Mucosa of descending colon (tissue), 3 donors: ENCODE measurements around the gene ATP1B1. TPM values are rescaled to one million over a fixed set of nuclear protein-coding genes. Genes with fewer than 3 reads are reported as not detected.
"Not testable (repeated sequence)": the region's sequence is repeated elsewhere in the genome, so short reads cannot be mapped to it uniquely, and the experiment has no call there.

Experiments
- ATAC-seq: fragments of 200-7000 bp; cut with Tn5 transposase; one replicate; pipeline ENCODE4 v1.9.1; 2020; ENCODE audit warnings: mild to moderate bottlenecking, moderate library complexity
- DNase-seq, 3 donors: peaks; one replicate each; pipeline ENCODE4 v3.0.0-alpha.2; 2020
- H3K36me3 ChIP-seq: fragments of 200-600 bp; one replicate; pipeline ENCODE4 v1.8.0; 2021; ENCODE audit warnings: low read depth, mild to moderate bottlenecking
- H3K4me1 ChIP-seq: fragments of 200-600 bp; one replicate; pipeline ENCODE4 v1.8.0; 2021; ENCODE audit warnings: low read depth, mild to moderate bottlenecking
- H3K4me3 ChIP-seq: fragments of 200-600 bp; one replicate; pipeline ENCODE4 v1.8.0; 2021; ENCODE audit warnings: mild to moderate bottlenecking
- H3K9me3 ChIP-seq: fragments of 200-600 bp; one replicate; pipeline ENCODE4 v1.8.0; 2021; ENCODE audit warnings: mild to moderate bottlenecking
- intact Hi-C, 2 donors: fragments of 100-400 bp; cut with DNase I in 1 of 2; cut with micrococcal nuclease in 1 of 2; formaldehyde crosslinking; loops; one replicate each; pipeline versions ENCODE4 v1.11.0 to v1.11.1; 2022; cut with DNase I, micrococcal nuclease
- total RNA-seq, 3 donors: library from RNA; stranded (reverse); fragmentation: NEBNext Ultra II Directional in 2 of 3; extraction: Animal tissue kit (Norgen Biotek cat#: 25700) in 2 of 3; gene quantifications; one replicate each; pipeline versions ENCODE4 v1.2.1 to v1.2.4, GENCODE V29; 2021 to 2023
- TF ChIP-seq, protein P1 (sequence below): fragments of 200-600 bp; IDR thresholded peaks from one replicate; pipeline ENCODE4 v1.8.0; 2022; ENCODE audit warnings: antibody characterized with exemption, mild to moderate bottlenecking
- donor health status: DM: no; HTN: no; CAD: no; lungs with moderate emphysema.
- donor health status: DM: no; HTN: no; CAD: no.
- donor health status: DM: no; HTN: yes; CAD: no.

Gene ATP1B1
- total RNA-seq, 3 donors from 2014 or later = 342 to 860 (median 744) TPM

DNA sequence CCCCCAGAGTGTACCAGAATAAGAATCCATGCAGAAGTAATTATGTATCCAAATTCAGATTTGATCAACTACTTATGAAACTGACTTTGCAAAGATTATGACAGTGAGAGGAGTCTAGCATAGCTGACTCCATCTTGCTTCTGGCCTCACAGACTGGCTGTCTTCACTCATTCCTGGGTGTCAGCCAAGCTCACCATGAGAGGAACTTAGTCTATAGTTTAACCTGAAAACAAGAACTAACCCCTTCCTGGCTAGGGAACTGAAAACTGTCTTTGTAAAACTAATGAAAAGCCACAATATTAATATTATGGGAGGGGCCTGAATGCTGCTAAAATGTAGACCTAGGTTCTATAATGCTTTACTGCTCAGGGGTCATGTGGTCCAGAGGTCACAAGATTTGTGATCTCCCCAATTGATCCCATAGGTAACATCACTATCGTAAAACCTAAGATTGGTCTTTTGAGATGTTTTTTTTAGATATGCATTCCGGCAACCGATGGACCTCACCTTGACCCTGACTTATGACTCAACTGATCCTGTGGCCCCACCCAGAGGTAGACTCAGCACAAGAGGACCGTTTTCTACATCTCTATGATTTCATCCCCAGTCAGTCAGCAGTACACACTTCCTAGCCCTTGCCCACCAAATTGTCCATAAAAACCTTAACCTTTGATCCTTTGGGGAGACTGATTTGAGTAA lies 55.2 kb downstream of the ATP1B1 start:
- no peak for DNase-seq
- Histone ChIP-seq H3K4me1 (peaks cover 6% of the 10 kb centered on the region), H3K36me3 (no peaks in the 10 kb centered on the region), H3K9me3 (no peaks in the 10 kb centered on the region), H3K4me3 (no peak overlapping the region)
- peak; percentile 67 for ATAC-seq
- TF ChIP-seq, protein P1, sequence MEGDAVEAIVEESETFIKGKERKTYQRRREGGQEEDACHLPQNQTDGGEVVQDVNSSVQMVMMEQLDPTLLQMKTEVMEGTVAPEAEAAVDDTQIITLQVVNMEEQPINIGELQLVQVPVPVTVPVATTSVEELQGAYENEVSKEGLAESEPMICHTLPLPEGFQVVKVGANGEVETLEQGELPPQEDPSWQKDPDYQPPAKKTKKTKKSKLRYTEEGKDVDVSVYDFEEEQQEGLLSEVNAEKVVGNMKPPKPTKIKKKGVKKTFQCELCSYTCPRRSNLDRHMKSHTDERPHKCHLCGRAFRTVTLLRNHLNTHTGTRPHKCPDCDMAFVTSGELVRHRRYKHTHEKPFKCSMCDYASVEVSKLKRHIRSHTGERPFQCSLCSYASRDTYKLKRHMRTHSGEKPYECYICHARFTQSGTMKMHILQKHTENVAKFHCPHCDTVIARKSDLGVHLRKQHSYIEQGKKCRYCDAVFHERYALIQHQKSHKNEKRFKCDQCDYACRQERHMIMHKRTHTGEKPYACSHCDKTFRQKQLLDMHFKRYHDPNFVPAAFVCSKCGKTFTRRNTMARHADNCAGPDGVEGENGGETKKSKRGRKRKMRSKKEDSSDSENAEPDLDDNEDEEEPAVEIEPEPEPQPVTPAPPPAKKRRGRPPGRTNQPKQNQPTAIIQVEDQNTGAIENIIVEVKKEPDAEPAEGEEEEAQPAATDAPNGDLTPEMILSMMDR = no peak
- intact Hi-C loops = no loop called here

DNA sequence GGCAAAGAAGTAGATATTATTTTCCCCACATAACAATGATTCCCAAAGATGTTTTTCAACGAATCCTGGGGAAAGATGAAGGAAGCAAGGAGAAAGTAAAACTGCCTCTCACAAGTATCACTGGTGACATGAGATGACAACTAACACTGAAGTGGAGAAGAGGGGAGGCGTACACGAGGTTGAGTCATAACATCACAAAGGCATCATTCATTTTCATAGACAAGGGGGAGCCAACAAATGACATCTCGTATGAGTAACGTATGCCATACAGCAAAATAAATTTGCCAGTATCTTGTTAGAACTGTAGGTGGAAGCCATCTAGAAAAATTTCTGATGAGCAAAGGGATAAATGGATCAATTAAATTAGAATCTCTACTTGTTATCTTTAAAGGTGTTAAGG lies 56.6 kb downstream of the ATP1B1 start:
- TF ChIP-seq, protein P1 = no peak
- Histone ChIP-seq H3K36me3 (no peaks in the 10 kb centered on the region), H3K9me3 (no peaks in the 10 kb centered on the region), H3K4me1 (no peaks in the 10 kb centered on the region), H3K4me3 (no peak overlapping the region)
- DNase-seq = no peak
- no peak for ATAC-seq
- intact Hi-C loops = no loop called here

DNA sequence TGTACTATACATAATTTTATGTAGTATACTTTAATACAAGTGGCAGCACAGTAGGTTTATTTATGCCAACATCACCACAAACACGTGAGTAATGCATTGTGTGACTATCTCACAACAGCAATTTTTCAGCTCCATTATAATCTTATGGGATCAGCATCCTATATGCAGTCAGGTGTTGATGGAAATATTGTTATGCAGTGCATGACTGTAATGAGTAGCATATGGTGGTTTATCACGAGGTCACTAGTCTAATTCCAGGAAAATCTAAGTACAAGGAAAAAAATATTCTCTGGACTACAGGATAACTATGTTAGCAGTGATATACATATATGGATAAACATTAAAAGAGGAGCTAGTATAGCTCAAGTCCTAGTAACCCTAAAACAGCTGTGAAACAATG lies 69.0 kb downstream of the ATP1B1 start:
- TF ChIP-seq, protein P1 = no peak
- H3K4me3 ChIP-seq = no peak overlapping the region
- H3K4me1 ChIP-seq = no peaks in the 10 kb centered on the region
- H3K9me3 ChIP-seq = no peaks in the 10 kb centered on the region
- no peak for DNase-seq
- H3K36me3 ChIP-seq = no peaks in the 10 kb centered on the region
- no peak for ATAC-seq
- intact Hi-C loops = no loop called here

DNA sequence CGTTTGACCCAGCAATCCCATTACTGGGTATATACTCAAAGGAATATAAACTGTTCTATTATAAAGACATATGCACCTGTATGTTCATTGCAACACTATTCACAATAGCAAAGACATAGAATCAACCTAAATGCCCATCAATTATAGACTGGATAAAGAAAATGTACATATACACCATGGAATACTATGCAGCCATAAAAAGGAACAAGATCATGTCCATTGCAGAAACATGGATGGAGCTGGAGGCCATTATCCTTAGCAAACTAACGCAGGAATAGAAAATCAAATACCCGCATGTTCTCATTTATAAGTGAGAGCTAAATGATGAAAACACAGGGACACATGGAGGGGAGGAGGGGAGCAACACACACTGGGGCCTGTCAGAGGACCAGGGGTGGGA lies 72.9 kb downstream of the ATP1B1 start:
- intact Hi-C loops, H3K4me1 ChIP-seq, ATAC-seq: not testable (repeated sequence)

DNA sequence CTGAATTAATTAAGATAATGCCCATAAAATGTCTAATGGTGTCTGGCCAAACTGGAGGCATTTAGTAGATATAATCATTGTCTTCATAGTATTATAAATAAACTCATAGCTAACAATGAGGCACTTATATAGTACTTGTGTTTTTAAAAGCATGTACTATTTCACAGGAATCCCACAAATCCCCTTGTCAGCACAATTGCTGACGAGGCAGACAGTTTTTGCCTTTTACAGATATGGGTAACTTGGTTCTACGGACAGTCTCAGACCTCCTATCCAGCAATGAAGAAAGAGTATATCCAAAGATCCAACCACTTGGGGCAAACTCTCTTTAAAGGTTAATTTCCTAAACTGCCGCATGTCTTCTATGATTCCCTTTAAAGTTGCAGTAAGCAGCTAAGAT lies 73.7 kb downstream of the ATP1B1 start:
- DNase-seq = no peak
- TF ChIP-seq, protein P1 = no peak
- no peak overlapping the region for H3K4me3 ChIP-seq
- H3K4me1 ChIP-seq = no peaks in the 10 kb centered on the region
- no peak for ATAC-seq
- intact Hi-C loops = no loop called here
- H3K9me3 ChIP-seq = no peaks in the 10 kb centered on the region
- no peaks in the 10 kb centered on the region for H3K36me3 ChIP-seq

More for the DNA sequence above, 72.9 kb downstream of the ATP1B1 start:
- not testable (repeated sequence) for H3K4me3 ChIP-seq, DNase-seq, H3K9me3 ChIP-seq, H3K36me3 ChIP-seq
